B cell (primary cell): ENCODE results near the gene SGF29.

ENCODE experiments used
- EZH2 ChIP-seq: IDR thresholded peaks from 2 replicates; pipeline ENCODE4 v1.6.1; 2012; ENCODE audit warnings: borderline replicate concordance, low read depth, mild to moderate bottlenecking, moderate library complexity, low read length; ENCODE audit not compliant: insufficient read depth, poor library complexity, severe bottlenecking
- TF ChIP-seq, protein P1 (sequence below): fragments of 200-600 bp; IDR thresholded peaks from one replicate; pipeline ENCODE4 v1.8.0; 2022; ENCODE audit warnings: antibody characterized with exemption, mild to moderate bottlenecking

DNA sequence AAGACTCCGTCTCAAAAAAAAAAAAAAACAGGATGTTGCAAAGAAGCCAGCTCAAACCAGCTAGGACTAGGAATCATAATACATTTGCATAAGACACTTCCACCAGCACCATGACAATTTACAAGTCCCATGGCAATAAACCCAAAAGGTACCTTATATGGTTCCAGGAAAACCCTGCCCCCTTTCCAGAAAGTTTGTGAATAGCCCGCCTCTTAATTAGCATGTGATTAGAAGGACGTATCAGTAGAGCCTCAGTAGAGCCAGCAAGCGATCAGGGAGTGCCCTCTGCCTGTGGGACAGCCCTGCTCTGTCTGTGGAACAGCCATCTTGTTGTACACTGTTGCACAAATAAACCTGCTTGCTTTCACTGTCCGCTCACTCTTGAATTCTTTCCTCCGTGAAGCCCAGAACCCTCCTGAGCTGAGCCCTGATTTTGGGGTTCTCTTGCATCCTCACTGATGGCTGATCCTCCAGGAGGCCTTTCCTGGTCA, 29.0 kb upstream of the SGF29 start:
- TF ChIP-seq, protein P1, sequence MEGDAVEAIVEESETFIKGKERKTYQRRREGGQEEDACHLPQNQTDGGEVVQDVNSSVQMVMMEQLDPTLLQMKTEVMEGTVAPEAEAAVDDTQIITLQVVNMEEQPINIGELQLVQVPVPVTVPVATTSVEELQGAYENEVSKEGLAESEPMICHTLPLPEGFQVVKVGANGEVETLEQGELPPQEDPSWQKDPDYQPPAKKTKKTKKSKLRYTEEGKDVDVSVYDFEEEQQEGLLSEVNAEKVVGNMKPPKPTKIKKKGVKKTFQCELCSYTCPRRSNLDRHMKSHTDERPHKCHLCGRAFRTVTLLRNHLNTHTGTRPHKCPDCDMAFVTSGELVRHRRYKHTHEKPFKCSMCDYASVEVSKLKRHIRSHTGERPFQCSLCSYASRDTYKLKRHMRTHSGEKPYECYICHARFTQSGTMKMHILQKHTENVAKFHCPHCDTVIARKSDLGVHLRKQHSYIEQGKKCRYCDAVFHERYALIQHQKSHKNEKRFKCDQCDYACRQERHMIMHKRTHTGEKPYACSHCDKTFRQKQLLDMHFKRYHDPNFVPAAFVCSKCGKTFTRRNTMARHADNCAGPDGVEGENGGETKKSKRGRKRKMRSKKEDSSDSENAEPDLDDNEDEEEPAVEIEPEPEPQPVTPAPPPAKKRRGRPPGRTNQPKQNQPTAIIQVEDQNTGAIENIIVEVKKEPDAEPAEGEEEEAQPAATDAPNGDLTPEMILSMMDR: no peak
- TF ChIP-seq EZH2: no peak
